Prostate gland (tissue), 2 donors: Measurements from ENCODE around the gene MTIF2. TPM values are rescaled to one million over a fixed set of nuclear protein-coding genes. Genes with fewer than 3 reads are reported as not detected.
"Not testable (repeated sequence)": the region's sequence is repeated elsewhere in the genome, so short reads cannot be mapped to it uniquely, and the experiment has no call there.

ENCODE experiments used
- DNase-seq: peaks from one replicate; pipeline ENCODE4 v3.0.0-alpha.2; 2019; ENCODE audit warnings: low spot score
- H3K27ac ChIP-seq, 2 donors: fragments of 200-600 bp; sonication (generic); 2 replicates each; pipeline ENCODE4 v1.5.1; 2017 to 2019
- H3K27me3 ChIP-seq: fragments of 200-600 bp; sonication (generic); replicated peaks from 2 replicates; pipeline ENCODE4 v1.5.1; 2019; ENCODE audit not compliant: insufficient read depth
- H3K36me3 ChIP-seq, 2 donors: fragments of 200-600 bp; sonication (generic); 1 replicate in 1 of 2; 2 replicates in 1 of 2; pipeline versions ENCODE4 v1.5.1 to v1.8.1; 2017 to 2019
- H3K4me1 ChIP-seq: fragments of 200-600 bp; sonication (generic); replicated peaks from 2 replicates; pipeline ENCODE4 v1.5.1; 2019
- H3K4me3 ChIP-seq, 2 donors: fragments of 200-600 bp; sonication (generic); 2 replicates each; pipeline ENCODE4 v1.5.1; 2017 to 2019
- H3K9me3 ChIP-seq: fragments of 200-600 bp; sonication (generic); 2 replicates; pipeline ENCODE4 v1.5.1; 2017
- CTCF ChIP-seq, 4 experiments: fragments of 200-600 bp in 2 of 4; fragments of 450-650 bp in 2 of 4; sonication (generic) in 2 of 4; IDR thresholded peaks; 1 replicate in 3 of 4; 2 replicates in 1 of 4; pipeline ENCODE4 v1.5.1; 2016 to 2019; ENCODE audit warnings: antibody characterized with exemption in 4 of 4, mild to moderate bottlenecking in 2 of 4, moderate library complexity in 2 of 4
- POLR2A ChIP-seq: fragments of 450-650 bp; IDR thresholded peaks from one replicate; pipeline ENCODE4 v1.6.1; 2016; ENCODE audit warnings: antibody characterized with exemption, mild to moderate bottlenecking
- POLR2AphosphoS5 ChIP-seq: sonication (generic); formaldehyde crosslinking; IDR thresholded peaks from one replicate; pipeline ENCODE4 v1.6.1; 2017; ENCODE audit warnings: antibody characterized with exemption
- WGBS: methylation state at CpG from one replicate; pipeline ENCODE4 v1.1.5; 2018; 5-methylcytosine and 5-hydroxymethylcytosine counted together
- intact Hi-C: fragments of 100-400 bp; cut with DNase I; formaldehyde crosslinking; loops from one replicate; pipeline ENCODE4 v1.14.2; 2022
- total RNA-seq, 2 donors: library from RNA; depleted of rRNA; stranded (reverse); fragments of >200 nt; gene quantifications; one replicate each; pipeline ENCODE4 v1.1.0, GENCODE V29; 2016

Gene MTIF2
- total RNA-seq, 2 donors from 2014 or later, result 23.9 to 25.7 TPM

DNA sequence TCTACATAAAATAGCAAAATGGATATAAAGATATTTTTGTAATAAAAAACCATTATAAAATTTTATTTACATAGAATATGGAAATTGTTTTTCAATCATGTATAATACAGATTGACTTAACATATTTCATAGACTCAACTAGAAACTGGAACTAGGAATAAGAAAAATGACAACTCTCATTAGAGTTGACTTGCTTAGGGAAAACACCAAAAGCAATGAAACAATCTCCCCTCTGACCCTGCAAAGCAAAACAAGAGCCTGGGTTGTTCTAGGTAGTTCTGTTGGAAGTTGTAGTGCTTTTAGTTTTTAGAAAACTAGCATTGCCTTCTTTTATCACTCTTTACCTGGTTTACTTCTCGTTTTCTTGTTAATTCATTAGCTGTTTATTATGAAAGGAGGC lies 32.2 kb upstream of the MTIF2 start:
- WGBS, result 82% methylated on average over 1 of the region's 1 CpG

GRCh38 chr2:55296393-55296792 lies 27.4 kb upstream of the MTIF2 start:
- Histone ChIP-seq H3K36me3 (no peaks in the 10 kb centered on the region), H3K4me3 (no peak overlapping the region), H3K27me3 (no peaks in the 10 kb centered on the region), H3K9me3 (no peaks in the 10 kb centered on the region), H3K4me1 (no peaks in the 10 kb centered on the region), H3K27ac (no peak overlapping the region)
- DNase-seq, result no peak
- intact Hi-C loops, result no loop called here
- TF ChIP-seq POLR2AphosphoS5 (no peak), POLR2A (no peak), CTCF (IDR thresholded peaks at IDR 0.05) (no peak)

More for the DNA sequence above, 32.2 kb upstream of the MTIF2 start:
- Histone ChIP-seq H3K4me3 (no peak overlapping the region), H3K4me1 (no peaks in the 10 kb centered on the region), H3K27ac (no peak overlapping the region), H3K36me3 (no peaks in the 10 kb centered on the region), H3K27me3 (no peaks in the 10 kb centered on the region), H3K9me3 (no peaks in the 10 kb centered on the region)
- intact Hi-C loops, result no loop called here
- no peak for DNase-seq
- TF ChIP-seq CTCF (IDR thresholded peaks at IDR 0.05) (no peak), POLR2A (no peak), POLR2AphosphoS5 (no peak)

DNA sequence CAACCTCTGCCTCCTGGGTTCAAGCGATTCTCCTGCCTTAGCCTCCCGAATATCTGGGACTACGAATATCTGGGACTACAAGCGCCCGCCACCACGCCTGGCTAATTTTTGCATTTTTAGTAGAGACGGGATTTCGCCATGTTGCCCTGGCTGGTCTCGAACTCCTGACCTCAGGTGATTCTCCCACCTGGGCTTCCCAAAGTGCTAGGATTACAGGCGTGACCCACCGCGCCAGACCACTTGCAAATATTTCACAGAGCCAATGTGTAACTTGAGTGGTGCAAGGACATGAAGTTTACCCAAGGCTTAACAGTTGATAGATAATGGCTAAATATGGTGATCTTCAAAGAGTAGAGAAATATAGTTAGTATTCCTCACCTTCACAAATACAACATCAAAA lies 14.1 kb upstream of the MTIF2 start:
- TF ChIP-seq POLR2AphosphoS5, result no peak
- no peak for TF ChIP-seq POLR2A
- no peak for TF ChIP-seq CTCF (IDR thresholded peaks at IDR 0.05)
- intact Hi-C loops, result loop anchor here (2.0 to 5.0 kb wide), 2 partner anchors 134 to 236 kb away; partner anchors contain the start of genes CCDC88A and CFAP36
- Histone ChIP-seq H3K4me1 (no peaks in the 10 kb centered on the region), H3K27me3 (no peaks in the 10 kb centered on the region), H3K27ac (no peak overlapping the region), H3K36me3 (no peaks in the 10 kb centered on the region), H3K9me3 (no peaks in the 10 kb centered on the region), H3K4me3 (peak overlapping the region in 1 of 2 donors; percentile 69)
- 97% methylated on average over 12 of the region's 12 CpGs for WGBS
- DNase-seq, result no peak

GRCh38 chr2:55282110-55282917 lies 13.3 kb upstream of the MTIF2 start:
- no peaks in the 10 kb centered on the region for H3K4me1 ChIP-seq
- intact Hi-C loops, result loop anchor here (2.0 to 5.0 kb wide), 2 partner anchors 135 to 236 kb away; partner anchors contain the start of genes CCDC88A and CFAP36
- peak overlapping the region; percentile 69 to 75 for H3K4me3 ChIP-seq
- TF ChIP-seq POLR2AphosphoS5 (peak; percentile 80), POLR2A (peak; percentile 65), CTCF (IDR thresholded peaks at IDR 0.05) (no peak)
- WGBS, result 2% methylated on average over 53 of the region's 60 CpGs
- H3K36me3 ChIP-seq, result no peaks in the 10 kb centered on the region
- DNase-seq, result peak; percentile 65
- no peaks in the 10 kb centered on the region for H3K9me3 ChIP-seq
- peak overlapping the region; percentile 87 to 93 for H3K27ac ChIP-seq
- no peaks in the 10 kb centered on the region for H3K27me3 ChIP-seq

GRCh38 chr2:55280851-55281546 lies 12.0 kb upstream of the MTIF2 start:
- not testable (repeated sequence) for H3K4me3 ChIP-seq, H3K4me1 ChIP-seq, H3K27me3 ChIP-seq, H3K9me3 ChIP-seq, H3K36me3 ChIP-seq, DNase-seq
- H3K27ac ChIP-seq, result peak overlapping the region; percentile 87 to 93
- WGBS, result 63% methylated on average over 5 of the region's 5 CpGs
- intact Hi-C loops, result loop anchor here (5.0 kb wide), 1 partner anchor 136 kb away; the partner anchor contains the start of gene CCDC88A

DNA sequence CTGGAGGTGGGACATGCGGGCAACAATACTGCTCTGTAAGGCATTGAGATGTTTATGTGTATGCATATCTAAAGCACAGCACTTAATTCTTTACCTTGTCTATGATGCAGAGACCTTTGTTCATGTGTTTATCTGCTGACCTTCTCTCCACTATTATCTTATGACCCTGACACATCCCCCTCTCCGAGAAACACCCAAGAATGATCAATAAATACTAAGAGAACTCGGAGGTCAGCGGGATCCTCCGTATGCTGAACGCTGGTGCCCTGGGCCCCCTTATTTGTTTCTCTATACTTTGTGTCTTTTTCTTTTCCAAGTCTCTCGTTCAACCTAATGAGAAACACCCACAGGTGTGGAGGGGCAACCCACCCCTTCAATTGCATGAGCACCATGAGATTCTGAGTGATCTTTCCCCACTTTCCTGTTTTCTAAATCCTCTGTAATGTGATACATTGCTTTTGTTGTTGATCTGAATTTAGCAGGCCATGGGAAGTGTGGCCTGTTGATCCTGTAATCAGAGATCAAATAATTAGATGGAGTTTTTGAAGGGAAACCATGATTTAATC lies 10.9 kb upstream of the MTIF2 start:
- intact Hi-C loops, result loop anchor here (5.0 kb wide), 1 partner anchor 137 kb away; the partner anchor contains the start of gene CCDC88A
- not testable (repeated sequence) for H3K36me3 ChIP-seq, H3K4me1 ChIP-seq, H3K4me3 ChIP-seq, H3K9me3 ChIP-seq, H3K27me3 ChIP-seq, DNase-seq
- H3K27ac ChIP-seq, result peak overlapping the region; percentile 23 to 28
- WGBS, result 62% methylated on average over 7 of the region's 7 CpGs

DNA sequence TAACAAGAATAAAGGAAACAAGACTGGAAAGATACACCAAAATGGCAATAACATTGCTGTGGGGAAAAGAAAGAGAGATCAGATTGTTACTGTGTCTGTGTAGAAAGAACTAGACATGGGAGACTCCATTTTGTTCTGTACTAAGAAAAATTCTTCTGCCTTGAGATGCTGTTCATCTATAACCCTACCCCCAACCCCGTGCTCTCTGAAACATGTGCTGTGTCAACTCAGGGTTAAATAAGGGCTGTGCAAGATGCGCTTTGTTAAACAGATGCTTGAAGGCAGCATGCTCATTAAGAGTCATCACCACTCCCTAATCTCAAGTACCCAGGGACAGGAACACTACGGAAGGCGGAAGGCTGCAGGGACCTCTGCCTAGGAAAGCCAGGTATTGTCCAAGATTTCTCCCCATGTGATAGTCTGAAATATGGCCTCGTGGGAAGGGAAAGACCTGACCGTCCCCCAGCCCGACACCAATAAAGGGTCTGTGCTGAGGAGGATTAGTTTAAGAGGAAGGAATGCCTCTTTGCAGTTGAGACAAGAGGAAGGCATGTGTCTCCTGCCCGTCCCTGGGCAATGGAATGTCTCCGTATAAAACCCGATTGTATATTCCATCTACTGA lies 10.3 kb upstream of the MTIF2 start:
- H3K4me3 ChIP-seq, H3K9me3 ChIP-seq, intact Hi-C loops, H3K4me1 ChIP-seq, H3K27me3 ChIP-seq, H3K27ac ChIP-seq, H3K36me3 ChIP-seq, DNase-seq: not testable (repeated sequence)
- WGBS, result 46% methylated on average over 10 of the region's 10 CpGs
